ENCODE measurements around the gene FOXN1.
"Not testable (repeated sequence)": the region's sequence is repeated elsewhere in the genome, so short reads cannot be mapped to it uniquely, and the experiment has no call there.

GRCh38 chr17:28468033-28468735 lies 38.0 kb upstream of the FOXN1 start:
- not testable (repeated sequence) for TF ChIP-seq SUZ12 (IDR thresholded peaks at IDR 0.05; ENCODE audit: extremely low read depth, insufficient read depth, insufficient read length); YY1 (IDR thresholded peaks at IDR 0.05; ENCODE audit: insufficient read depth, insufficient read length); ZNF274 (IDR thresholded peaks at IDR 0.05; ENCODE audit: low read depth, low read length)

All from NT2/D1 (cell line).